GM12878 (cell line): ENCODE results near the gene ZKSCAN1. TPM values are rescaled to one million over a fixed set of nuclear protein-coding genes. Genes with fewer than 3 reads are reported as not detected.

Experiments
- ATAC-seq: fragments of 200-7000 bp; cut with Tn5 transposase; 3 replicates; pipeline ENCODE4 v1.9.1; 2020; ENCODE audit warnings: mild to moderate bottlenecking, moderate library complexity
- BruUV-seq: library from RNA; stranded (reverse); fragments of 400-500 nt; replicated peaks from 2 replicates; lab custom pipeline; 2021; lab: Mats Ljungman, UMichigan
- CTCF ChIA-PET: fragments of 300-600 bp; sonication (Branson Sonifier 250); formaldehyde crosslinking; extraction: SDS; loops from one replicate; lab custom pipeline; 2021; ENCODE audit warnings: inconsistent platforms; lab: Yijun Ruan, JAX
- POLR2A ChIA-PET: fragments of 350-600 bp; formaldehyde crosslinking; extraction: SDS; loops from one replicate; lab custom pipeline; 2021; ENCODE audit warnings: inconsistent platforms; lab: Charles Lee
- RAD21 ChIA-PET: fragments of 300-600 bp; sonication (Branson Sonifier 250); formaldehyde crosslinking; loops from one replicate; lab custom pipeline; 2023; ENCODE audit warnings: antibody characterized with exemption; ENCODE audit not compliant: unreplicated experiment; lab: Charles Lee
- SMC1A ChIA-PET: fragments of 300-600 bp; sonication (Branson Sonifier 250); formaldehyde crosslinking; loops from one replicate; lab custom pipeline; 2023; ENCODE audit not compliant: unreplicated experiment, uncharacterized antibody; lab: Charles Lee
- DNase-seq: peaks from one replicate; pipeline ENCODE4 v3.0.0-alpha.2; 2011; ENCODE audit warnings: low read depth, low spot score
- FAIRE-seq: peaks from 3 replicates; lab custom pipeline; 2011; peaks lifted over from hg19 to GRCh38; lab: Jason Lieb, UNC
- H2AFZ ChIP-seq: 2 replicates; pipeline ENCODE4 v1.6.0; 2011; ENCODE audit warnings: low read depth, low read length, control low read depth; ENCODE audit not compliant: control insufficient read depth
- H3K27ac ChIP-seq: 2 replicates; pipeline ENCODE4 v1.5.1; 2011; ENCODE audit warnings: control low read depth; ENCODE audit not compliant: control insufficient read depth, insufficient read depth
- H3K27me3 ChIP-seq, 2 experiments: replicated peaks in 1 of 2; 2 replicates each; pipeline versions ENCODE4 v1.6.0 to v1.6.1; 2011; ENCODE audit warnings: low read length in 1 of 2; ENCODE audit not compliant: control insufficient read depth in 2 of 2, insufficient read depth in 2 of 2
- H3K36me3 ChIP-seq, 2 experiments: 2 replicates each; pipeline ENCODE4 v1.5.1; 2011; ENCODE audit warnings: low read length in 1 of 2; ENCODE audit not compliant: control insufficient read depth in 2 of 2, insufficient read depth in 2 of 2
- H3K4me1 ChIP-seq: 2 replicates; pipeline ENCODE4 v1.6.1; 2011; ENCODE audit warnings: mild to moderate bottlenecking, low read length, moderate library complexity, mixed read lengths; ENCODE audit not compliant: control insufficient read depth, insufficient read depth
- H3K4me2 ChIP-seq: 2 replicates; pipeline ENCODE4 v1.6.0; 2011; ENCODE audit warnings: control low read depth; ENCODE audit not compliant: control insufficient read depth, insufficient read depth
- H3K4me3 ChIP-seq: fragments of 200-600 bp; sonication (generic); 2 replicates; pipeline ENCODE4 v1.5.1; 2016
- H3K79me2 ChIP-seq: 2 replicates; pipeline ENCODE4 v1.6.0; 2011; ENCODE audit warnings: low read length; ENCODE audit not compliant: control insufficient read depth, insufficient read depth
- H3K9ac ChIP-seq: 2 replicates; pipeline ENCODE4 v1.8.0; 2011; ENCODE audit warnings: low read length, control low read depth, mixed read lengths; ENCODE audit not compliant: control insufficient read depth, insufficient read depth
- H3K9me3 ChIP-seq: replicated peaks from 3 replicates; pipeline ENCODE4 v1.5.1; 2011; ENCODE audit warnings: mild to moderate bottlenecking, low read length; ENCODE audit not compliant: control insufficient read depth, insufficient read depth
- H4K20me1 ChIP-seq: 2 replicates; pipeline ENCODE4 v1.6.0; 2011; ENCODE audit not compliant: control insufficient read depth, insufficient read depth
- EED ChIP-seq: sonication (generic); IDR thresholded peaks from 2 replicates; pipeline ENCODE4 v1.6.1; 2016; ENCODE audit warnings: antibody characterized with exemption, low read depth
- HDGF ChIP-seq: fragments of 450-650 bp; IDR thresholded peaks from 2 replicates; pipeline ENCODE4 v1.6.1; 2016; ENCODE audit warnings: antibody characterized with exemption
- KAT2A ChIP-seq: conservative IDR thresholded peaks from 2 replicates; pipeline ENCODE4 v1.6.1; 2011; ENCODE audit warnings: low read depth, low read length; ENCODE audit not compliant: control insufficient read depth
- MTA3 ChIP-seq: IDR thresholded peaks from 2 replicates; pipeline ENCODE4 v1.6.1; 2012; ENCODE audit warnings: low read length, inconsistent platforms, borderline replicate concordance
- MYC ChIP-seq: IDR thresholded peaks from 2 replicates; pipeline ENCODE4 v1.6.1; 2011; ENCODE audit warnings: mild to moderate bottlenecking, low read length, moderate library complexity, inconsistent platforms; ENCODE audit not compliant: insufficient read depth, insufficient replicate concordance, insufficient read length, severe bottlenecking
- NR2F1 ChIP-seq: fragments of 450-650 bp; conservative IDR thresholded peaks from 2 replicates; pipeline ENCODE4 v1.6.1; 2017; ENCODE audit warnings: mild to moderate bottlenecking
- NRF1 ChIP-seq: conservative IDR thresholded peaks from 2 replicates; pipeline ENCODE4 v1.6.1; 2011; ENCODE audit warnings: mild to moderate bottlenecking, low read depth, low read length, improper control_type of control experiment
- RFX5 ChIP-seq: IDR thresholded peaks from 2 replicates; pipeline ENCODE4 v1.6.1; 2011; ENCODE audit warnings: low read depth, low read length, improper control_type of control experiment
- SMARCA5 ChIP-seq: fragments of 450-650 bp; IDR thresholded peaks from 2 replicates; pipeline ENCODE4 v1.6.1; 2017; ENCODE audit warnings: mild to moderate bottlenecking
- SP1 ChIP-seq: IDR thresholded peaks from one replicate; pipeline ENCODE4 v1.6.1; 2011; ENCODE audit warnings: low read depth, low read length
- SREBF2 ChIP-seq: IDR thresholded peaks from 2 replicates; pipeline ENCODE4 v1.6.1; 2012; ENCODE audit warnings: mild to moderate bottlenecking, low read length
- ZBED1 ChIP-seq: IDR thresholded peaks from 2 replicates; pipeline ENCODE4 v1.6.1; 2016; ENCODE audit warnings: borderline replicate concordance
- ZNF207 ChIP-seq: fragments of 450-650 bp; IDR thresholded peaks from 2 replicates; pipeline ENCODE4 v1.6.1; 2014; ENCODE audit warnings: antibody characterized with exemption, mild to moderate bottlenecking, borderline replicate concordance
- ZNF217 ChIP-seq: fragments of 450-650 bp; IDR thresholded peaks from 2 replicates; pipeline ENCODE4 v1.6.1; 2017; ENCODE audit warnings: antibody characterized with exemption, mild to moderate bottlenecking
- ZNF384 ChIP-seq: IDR thresholded peaks from 2 replicates; pipeline ENCODE4 v1.6.1; 2012; ENCODE audit warnings: low read depth, mild to moderate bottlenecking, low read length, improper control_type of control experiment, borderline replicate concordance
- whole genome bisulfite sequencing: methylation state at CpG from one replicate; pipeline ENCODE4 v1.1.6; 2016; ENCODE audit warnings: low lambda C conversion rate; ENCODE audit not compliant: insufficient replicate concordance, insufficient coverage; ENCODE audit errors: missing lambda C conversion rate; 5-methylcytosine and 5-hydroxymethylcytosine counted together
- in situ Hi-C: fragments of 300-500 bp; cut with MboI; formaldehyde crosslinking; loops from 9 replicates; pipeline ENCODE4 v1.14.3; 2018; ENCODE audit warnings: mixed read lengths
- intact Hi-C: fragments of 100-400 bp; cut with micrococcal nuclease; formaldehyde crosslinking; loops from one replicate; pipeline ENCODE4 v1.14.2; 2022; ENCODE audit not compliant: unreplicated experiment
- polyA plus RNA-seq, 11 experiments: library from polyadenylated mRNA; depleted of rRNA in 4 of 11; unstranded in 6 of 11; stranded (reverse) in 5 of 11; fragments of >200 nt; fragmentation: Nextera tagmentation in 4 of 11; fragmentation: Illumina TruSeq in 1 of 11; extraction: Ambion mirVana in 4 of 11; extraction: Trizol in 1 of 11; gene quantifications; 1 replicate in 1 of 11; 2 replicates in 10 of 11; pipeline versions ENCODE4 v1.2.1 to v1.2.3, GENCODE V29; 2011 to 2016; ENCODE audit warnings: inconsistent platforms in 2 of 11, missing spikeins in 2 of 11, low read depth in 1 of 11
- total RNA-seq, 4 experiments: library from RNA; depleted of rRNA in 3 of 4; stranded (reverse); fragments of >200 nt in 3 of 4; fragmentation: Illumina TruSeq in 1 of 4; extraction: Trizol in 1 of 4; gene quantifications; 2 replicates each; pipeline versions ENCODE4 v1.2.1 to v1.2.3, GENCODE V29; 2013 to 2021
- TF ChIP-seq, protein P1 (sequence below): fragments of 450-650 bp; IDR thresholded peaks from 2 replicates; pipeline ENCODE4 v1.6.1; 2017; ENCODE audit warnings: antibody characterized with exemption, mild to moderate bottlenecking, moderate library complexity
- TF ChIP-seq, protein P2 (sequence below): IDR thresholded peaks from 2 replicates; pipeline ENCODE4 v1.6.1; 2011; ENCODE audit warnings: borderline replicate concordance, low read depth, mild to moderate bottlenecking, moderate library complexity, mixed read lengths, low read length; ENCODE audit not compliant: insufficient read depth; ENCODE audit errors: extremely low read length
- TF ChIP-seq, protein P3 (sequence below): IDR thresholded peaks from 2 replicates; pipeline ENCODE4 v1.6.1; 2012; ENCODE audit warnings: low read length, inconsistent platforms

The ZKSCAN1 gene
- total and polyA plus RNA-seq, 10 of the 15 experiments (the other 5 are each of a cell fraction or from before 2014, with no cell fraction given): 3.2 to 34.4 (median 18.1) TPM

DNA sequence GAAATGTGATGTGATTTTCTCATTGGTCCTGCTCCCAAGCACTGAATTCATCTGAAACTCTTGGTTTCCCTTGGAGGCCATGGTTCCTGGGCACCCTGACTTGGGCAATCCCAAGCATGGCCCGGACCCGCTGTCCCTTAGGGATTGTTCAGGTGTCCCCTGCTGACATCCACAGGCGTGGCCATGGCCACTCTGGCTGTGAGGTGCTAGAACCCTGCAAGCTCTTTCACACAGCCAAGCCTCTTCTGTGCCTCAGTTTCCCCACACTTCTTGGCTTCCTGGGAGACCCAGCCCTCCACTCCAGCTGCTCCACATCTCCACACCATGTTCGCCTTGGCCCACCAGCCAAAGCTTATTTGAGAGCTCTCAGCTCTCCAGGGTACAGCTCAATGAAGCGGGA, 27.6 kb upstream of the ZKSCAN1 start:
- Histone ChIP-seq H3K27me3 (peaks cover 0 to 2% of the 10 kb centered on the region in 2 experiments; a peak in 3 of 4 replicates), H3K4me3 (no peak overlapping the region), H4K20me1 (no peaks in the 10 kb centered on the region), H3K27ac (no peak overlapping the region), H3K9me3 (no peaks in the 10 kb centered on the region), H3K79me2 (no peaks in the 10 kb centered on the region), H3K9ac (no peak overlapping the region), H3K4me1 (no peaks in the 10 kb centered on the region), H3K4me2 (no peak overlapping the region), H2AFZ (no peak overlapping the region), H3K36me3 (no peaks in the 10 kb centered on the region)
- DNase-seq: no peak
- 34% methylated on average over 5 of the region's 5 CpGs for WGBS
- no peak for ATAC-seq
- RAD21 ChIA-PET: interaction anchor here (0.7 kb wide), 1 partner anchor 59 kb away, joined by 4 read pairs; the partner anchor contains the start of gene GJC3
- in situ Hi-C loops (no loop called here), intact Hi-C loops (no loop called here)
- POLR2A ChIA-PET: no interaction called here
- SMC1A ChIA-PET: interaction anchor here (1.6 to 7.4 kb wide), 3 partner anchors 34 to 143 kb away, joined by 4 to 86 read pairs (median 6); partner anchors contain the start of gene TRIM4
- no TSS peak for BruUV-seq
- no peak for FAIRE-seq
- CTCF ChIA-PET: interaction anchor here (2.4 to 13.0 kb wide), 3 partner anchors 10 to 145 kb away, joined by 7 to 178 read pairs (median 66); partner anchors contain the start of genes AZGP1 and TRIM4
- TF ChIP-seq RFX5: no peak
- no peak for TF ChIP-seq NR2F1
- no peak for TF ChIP-seq ZBED1
- TF ChIP-seq KAT2A: no peak
- TF ChIP-seq, protein P1, sequence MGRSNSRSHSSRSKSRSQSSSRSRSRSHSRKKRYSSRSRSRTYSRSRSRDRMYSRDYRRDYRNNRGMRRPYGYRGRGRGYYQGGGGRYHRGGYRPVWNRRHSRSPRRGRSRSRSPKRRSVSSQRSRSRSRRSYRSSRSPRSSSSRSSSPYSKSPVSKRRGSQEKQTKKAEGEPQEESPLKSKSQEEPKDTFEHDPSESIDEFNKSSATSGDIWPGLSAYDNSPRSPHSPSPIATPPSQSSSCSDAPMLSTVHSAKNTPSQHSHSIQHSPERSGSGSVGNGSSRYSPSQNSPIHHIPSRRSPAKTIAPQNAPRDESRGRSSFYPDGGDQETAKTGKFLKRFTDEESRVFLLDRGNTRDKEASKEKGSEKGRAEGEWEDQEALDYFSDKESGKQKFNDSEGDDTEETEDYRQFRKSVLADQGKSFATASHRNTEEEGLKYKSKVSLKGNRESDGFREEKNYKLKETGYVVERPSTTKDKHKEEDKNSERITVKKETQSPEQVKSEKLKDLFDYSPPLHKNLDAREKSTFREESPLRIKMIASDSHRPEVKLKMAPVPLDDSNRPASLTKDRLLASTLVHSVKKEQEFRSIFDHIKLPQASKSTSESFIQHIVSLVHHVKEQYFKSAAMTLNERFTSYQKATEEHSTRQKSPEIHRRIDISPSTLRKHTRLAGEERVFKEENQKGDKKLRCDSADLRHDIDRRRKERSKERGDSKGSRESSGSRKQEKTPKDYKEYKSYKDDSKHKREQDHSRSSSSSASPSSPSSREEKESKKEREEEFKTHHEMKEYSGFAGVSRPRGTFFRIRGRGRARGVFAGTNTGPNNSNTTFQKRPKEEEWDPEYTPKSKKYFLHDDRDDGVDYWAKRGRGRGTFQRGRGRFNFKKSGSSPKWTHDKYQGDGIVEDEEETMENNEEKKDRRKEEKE: no peak
- no peak for TF ChIP-seq SREBF2
- no peak for TF ChIP-seq ZNF217
- TF ChIP-seq MYC: no peak
- TF ChIP-seq NRF1: no peak
- TF ChIP-seq SMARCA5: no peak
- no peak for TF ChIP-seq MTA3
- TF ChIP-seq ZNF384: no peak
- no peak for TF ChIP-seq SP1
- no peak for TF ChIP-seq EED
- TF ChIP-seq, protein P2, sequence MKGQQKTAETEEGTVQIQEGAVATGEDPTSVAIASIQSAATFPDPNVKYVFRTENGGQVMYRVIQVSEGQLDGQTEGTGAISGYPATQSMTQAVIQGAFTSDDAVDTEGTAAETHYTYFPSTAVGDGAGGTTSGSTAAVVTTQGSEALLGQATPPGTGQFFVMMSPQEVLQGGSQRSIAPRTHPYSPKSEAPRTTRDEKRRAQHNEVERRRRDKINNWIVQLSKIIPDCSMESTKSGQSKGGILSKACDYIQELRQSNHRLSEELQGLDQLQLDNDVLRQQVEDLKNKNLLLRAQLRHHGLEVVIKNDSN: no peak
- no peak for TF ChIP-seq HDGF
- TF ChIP-seq, protein P3, sequence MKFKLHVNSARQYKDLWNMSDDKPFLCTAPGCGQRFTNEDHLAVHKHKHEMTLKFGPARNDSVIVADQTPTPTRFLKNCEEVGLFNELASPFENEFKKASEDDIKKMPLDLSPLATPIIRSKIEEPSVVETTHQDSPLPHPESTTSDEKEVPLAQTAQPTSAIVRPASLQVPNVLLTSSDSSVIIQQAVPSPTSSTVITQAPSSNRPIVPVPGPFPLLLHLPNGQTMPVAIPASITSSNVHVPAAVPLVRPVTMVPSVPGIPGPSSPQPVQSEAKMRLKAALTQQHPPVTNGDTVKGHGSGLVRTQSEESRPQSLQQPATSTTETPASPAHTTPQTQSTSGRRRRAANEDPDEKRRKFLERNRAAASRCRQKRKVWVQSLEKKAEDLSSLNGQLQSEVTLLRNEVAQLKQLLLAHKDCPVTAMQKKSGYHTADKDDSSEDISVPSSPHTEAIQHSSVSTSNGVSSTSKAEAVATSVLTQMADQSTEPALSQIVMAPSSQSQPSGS: no peak
- TF ChIP-seq ZNF207: no peak
